NCI-H2107 treated with DMSO at 0.1 percent for 48 hours (cell line): ENCODE data around the gene GPALPP1.
"Not testable (repeated sequence)": the region's sequence is repeated elsewhere in the genome, so short reads cannot be mapped to it uniquely, and the experiment has no call there.

Experiments used
- DNase-seq: peaks from one replicate; lab custom pipeline; 2025; ENCODE audit not compliant: unreplicated experiment; lab: John Stamatoyannopoulos, UW

Gene GPALPP1

GRCh38 chr13:44989071-44989889, at the start of gene GPALPP1, which contains the start of gene NUFIP1:
Gene GPALPP1, plus strand, starts transcription at chr13:44989538. Its CDS starts 117 bp downstream, at chr13:44989655.
Gene NUFIP1, minus strand, starts transcription at chr13:44989471. Its CDS starts 35 bp downstream, at chr13:44989436.
- DNase-seq, result peak; percentile 83

GRCh38 chr13:44943411-44943810, 45.9 kb upstream of the GPALPP1 start:
- not testable (repeated sequence) for DNase-seq

GRCh38 chr13:44951184-44951583, 38.2 kb upstream of the GPALPP1 start:
- DNase-seq, result no peak

GRCh38 chr13:44952671-44953070, 36.7 kb upstream of the GPALPP1 start:
- DNase-seq, result no peak

- no peak for DNase-seq
Observed at GRCh38 chr13:44954224-44954623, 35.1 kb upstream of the GPALPP1 start.

- no peak for DNase-seq
Observed at GRCh38 chr13:44955406-44955805, 33.9 kb upstream of the GPALPP1 start.

- no peak for DNase-seq
Observed at GRCh38 chr13:44961997-44962396, 27.3 kb upstream of the GPALPP1 start.

GRCh38 chr13:44967704-44968433, 21.5 kb upstream of the GPALPP1 start:
- DNase-seq, result no peak

- DNase-seq, result no peak
Observed at GRCh38 chr13:44968434-44968815, 20.9 kb upstream of the GPALPP1 start.

GRCh38 chr13:44969551-44970484, 19.5 kb upstream of the GPALPP1 start:
- peak; percentile 63 for DNase-seq

GRCh38 chr13:44971656-44972595, 17.4 kb upstream of the GPALPP1 start:
- no peak for DNase-seq

GRCh38 chr13:44972956-44973581, 16.3 kb upstream of the GPALPP1 start:
- DNase-seq, result no peak

- DNase-seq, result no peak
Observed at GRCh38 chr13:44974056-44974793, 15.1 kb upstream of the GPALPP1 start.

GRCh38 chr13:44976196-44976595, 13.1 kb upstream of the GPALPP1 start:
- no peak for DNase-seq

GRCh38 chr13:44976949-44977583, 12.3 kb upstream of the GPALPP1 start:
- DNase-seq, result no peak

GRCh38 chr13:44978328-44978727, 11.0 kb upstream of the GPALPP1 start:
- DNase-seq, result no peak

- no peak for DNase-seq
Observed at GRCh38 chr13:44989941-44990340, 603 bp downstream of the GPALPP1 start.

GRCh38 chr13:45003417-45003816, 14.1 kb downstream of the GPALPP1 start:
- no peak for DNase-seq
